Left renal cortex interstitium (tissue), 4 donors: Measurements from ENCODE around the gene STEEP1. TPM values are rescaled to one million over a fixed set of nuclear protein-coding genes. Genes with fewer than 3 reads are reported as not detected.
"Not testable (repeated sequence)": the region's sequence is repeated elsewhere in the genome, so short reads cannot be mapped to it uniquely, and the experiment has no call there.

Source experiments
- DNase-seq, 4 donors: peaks; one replicate each; pipeline ENCODE4 v3.0.0-alpha.2; 2013; ENCODE audit warnings: low read depth in 4 of 4, low spot score in 2 of 4, missing footprints in 1 of 4
- polyA plus RNA-seq, 4 donors: library from polyadenylated mRNA; unstranded; fragments of 120-200 nt; gene quantifications; one replicate each; pipeline ENCODE4 v1.2.1, GENCODE V29; 2013; ENCODE audit not compliant: insufficient read length in 4 of 4

The STEEP1 gene
- polyA plus RNA-seq, 4 donors: 28.6 to 37.0 (median 33.0) TPM

DNA sequence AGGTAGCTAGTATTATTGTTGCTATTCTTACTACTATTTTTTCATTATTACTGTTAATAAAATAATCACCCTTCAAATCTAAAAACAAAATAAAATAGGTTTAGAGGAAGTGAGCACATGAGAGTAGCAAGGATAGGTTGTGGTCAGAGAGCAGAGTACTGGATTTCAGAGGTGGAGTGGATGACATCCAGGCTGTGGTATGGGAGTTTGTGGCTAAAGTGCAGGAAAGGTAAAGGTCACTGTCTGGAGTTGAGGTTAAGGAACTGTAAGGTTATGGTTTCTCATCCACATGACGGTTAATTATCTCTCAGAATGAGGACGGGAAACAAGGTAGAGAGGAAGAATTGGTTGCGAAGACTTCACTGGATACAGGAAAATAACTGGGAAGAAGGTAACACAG is 27.7 kb downstream of the STEEP1 start:
- DNase-seq: no peak

- DNase-seq: no peak
Observed at GRCh38 chrX:119529345-119530276, 35.6 kb downstream of the STEEP1 start.

DNA sequence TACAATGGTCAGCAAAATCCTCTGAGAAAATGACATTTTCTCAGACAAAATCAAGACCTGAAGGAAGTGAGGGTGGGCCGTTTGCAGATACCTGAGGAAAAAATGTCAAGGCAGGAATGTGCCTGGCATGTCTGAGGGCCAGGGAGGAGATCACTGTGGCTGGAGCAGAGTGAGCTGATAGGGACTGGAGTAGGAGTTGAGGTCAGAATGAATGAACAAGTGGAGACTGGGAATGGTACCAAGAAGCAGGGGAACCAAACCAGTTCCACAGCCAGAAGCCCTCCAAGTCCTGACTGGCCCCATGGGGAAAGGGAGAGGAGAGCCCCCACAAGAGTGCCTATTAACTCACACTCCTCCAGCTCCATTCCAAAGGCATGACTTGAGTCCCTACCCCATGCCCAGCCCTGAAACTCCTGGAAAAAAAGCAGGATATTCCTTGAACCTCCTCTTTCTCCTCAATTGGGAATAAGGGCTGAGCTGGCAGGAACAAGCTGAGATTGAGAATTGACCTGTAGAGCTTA is 41.5 kb downstream of the STEEP1 start:
- no peak for DNase-seq

DNA sequence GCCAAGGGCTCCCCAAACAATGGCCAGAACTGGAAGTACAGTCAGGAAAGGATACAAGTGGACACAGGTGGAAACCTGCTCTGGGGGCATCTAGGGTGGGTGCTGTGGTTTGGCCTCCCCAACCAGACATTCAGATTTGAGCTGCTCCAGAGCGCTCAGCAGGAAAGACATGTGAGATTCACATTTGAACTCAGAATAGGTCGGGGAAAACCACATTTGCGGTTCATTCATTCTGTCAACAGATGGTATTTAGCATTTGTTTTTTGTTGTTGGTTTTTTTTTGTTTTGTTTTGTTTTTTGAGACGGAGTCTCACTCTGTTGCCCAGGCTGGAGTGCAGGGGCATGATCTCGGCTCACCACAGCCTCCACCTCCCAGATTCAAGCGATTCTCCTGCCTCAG is 44.0 kb downstream of the STEEP1 start:
- DNase-seq: no peak

DNA sequence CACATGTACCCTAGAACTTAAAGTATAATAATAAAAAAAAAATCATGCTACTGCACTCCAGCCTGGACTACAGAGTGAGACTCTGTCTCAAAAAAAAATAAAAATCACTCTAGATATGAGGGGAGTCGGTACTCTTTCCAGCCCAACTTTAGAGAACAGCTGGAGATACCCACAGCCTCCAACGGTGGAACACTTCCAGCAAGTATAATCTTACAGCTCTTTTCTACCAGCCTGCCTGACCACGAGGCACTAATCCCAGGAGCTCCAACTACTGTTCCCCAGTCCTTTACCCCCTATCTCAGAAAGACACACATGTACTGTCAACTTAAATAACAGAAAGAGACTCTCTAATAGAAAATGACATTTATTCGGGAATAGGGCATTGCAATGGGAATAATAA is 46.8 kb downstream of the STEEP1 start:
- DNase-seq: no peak

DNA sequence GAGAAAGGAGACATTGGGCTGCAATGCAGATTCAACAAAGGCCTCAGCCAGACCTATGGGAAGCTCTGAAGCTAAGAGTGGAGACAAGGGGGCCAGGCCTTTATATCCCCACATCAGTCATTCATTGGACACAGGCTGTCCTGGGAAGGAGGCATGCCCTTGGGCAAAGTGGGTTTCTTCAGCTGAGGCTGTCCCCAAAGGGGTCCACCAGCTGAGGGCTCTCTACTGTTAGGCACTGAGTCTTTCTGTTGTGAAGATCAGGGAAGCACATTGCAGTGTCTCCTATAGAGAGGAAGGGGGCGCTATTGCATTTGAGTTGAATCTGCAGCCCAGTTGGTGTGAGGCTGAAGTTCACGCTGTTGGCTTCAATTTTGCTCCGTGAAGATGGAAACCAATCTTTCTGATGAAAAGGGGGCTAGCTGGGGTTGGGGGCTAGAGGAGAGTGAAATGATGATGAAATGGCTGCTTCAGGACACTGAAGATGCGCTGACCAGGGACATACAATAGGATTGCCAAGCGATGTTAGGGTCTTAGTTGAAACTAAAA is 49.0 kb downstream of the STEEP1 start:
- peak in 1 of 4 donors; percentile 13 for DNase-seq

- DNase-seq: no peak
Observed at GRCh38 chrX:119512146-119512800, 52.9 kb downstream of the STEEP1 start.

- no peak for DNase-seq
Observed at GRCh38 chrX:119507206-119507605, 58.0 kb downstream of the STEEP1 start.

DNA sequence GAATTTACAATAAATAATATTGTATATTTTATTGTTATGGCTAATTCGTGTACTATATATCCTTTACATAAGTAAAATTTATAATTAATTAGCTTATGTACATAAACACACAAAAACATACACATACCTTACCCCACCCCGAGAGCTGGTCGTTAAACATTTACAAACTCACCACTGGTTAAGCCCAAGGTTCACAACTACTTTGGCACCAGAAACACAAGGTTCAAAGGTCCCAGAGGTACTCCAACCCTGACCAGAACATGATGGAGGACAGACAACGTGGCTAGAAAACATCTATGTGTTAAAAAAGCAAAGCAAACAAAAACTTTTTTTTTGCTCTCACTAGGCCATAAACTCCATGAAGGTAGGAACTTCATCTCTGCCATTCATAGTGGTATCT is 59.3 kb downstream of the STEEP1 start:
- no peak for DNase-seq

GRCh38 chrX:119505145-119505544 is 60.1 kb downstream of the STEEP1 start:
- DNase-seq: not testable (repeated sequence)

- no peak for DNase-seq
Observed at GRCh38 chrX:119503484-119503861, 61.7 kb downstream of the STEEP1 start.

DNA sequence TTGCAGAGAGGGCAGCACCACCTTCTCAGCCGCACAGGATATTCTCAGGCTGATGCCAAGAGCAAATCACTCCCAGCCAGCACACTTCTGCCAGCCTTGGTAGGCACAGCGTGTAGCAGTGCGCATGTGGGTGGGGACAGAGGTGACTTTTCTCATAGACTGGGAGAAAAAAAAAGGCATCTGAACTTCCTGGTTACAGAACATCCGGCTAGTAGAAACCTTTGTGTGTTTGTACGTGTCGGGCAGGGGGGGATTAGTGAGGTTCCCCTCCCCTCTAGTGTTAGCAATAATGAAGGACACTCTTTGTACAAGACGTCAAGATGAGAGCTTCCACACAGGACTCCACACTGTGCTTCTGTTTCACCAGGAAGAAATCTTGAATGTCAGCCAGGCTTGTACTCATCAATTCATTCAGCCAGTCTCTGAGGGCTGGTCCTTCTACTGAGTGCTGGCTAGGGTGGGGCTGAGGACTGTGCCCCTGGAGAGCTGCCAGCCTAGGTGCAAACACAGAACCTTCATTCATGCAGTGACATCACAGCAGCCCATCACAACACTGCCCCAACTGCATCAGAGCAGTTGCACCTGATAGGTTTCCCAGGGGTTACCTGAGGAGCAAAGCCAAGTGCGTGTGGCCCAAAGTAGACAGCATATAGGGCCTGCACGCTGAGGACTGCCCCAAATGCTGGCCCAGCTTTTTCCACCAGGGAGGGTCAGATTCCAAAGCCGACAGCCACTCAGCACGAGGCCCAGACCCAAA is 62.3 kb downstream of the STEEP1 start:
- no peak for DNase-seq

- DNase-seq: no peak
Observed at GRCh38 chrX:119501511-119502148, 63.6 kb downstream of the STEEP1 start.

GRCh38 chrX:119500061-119500800 is 65.0 kb downstream of the STEEP1 start:
- no peak for DNase-seq

DNA sequence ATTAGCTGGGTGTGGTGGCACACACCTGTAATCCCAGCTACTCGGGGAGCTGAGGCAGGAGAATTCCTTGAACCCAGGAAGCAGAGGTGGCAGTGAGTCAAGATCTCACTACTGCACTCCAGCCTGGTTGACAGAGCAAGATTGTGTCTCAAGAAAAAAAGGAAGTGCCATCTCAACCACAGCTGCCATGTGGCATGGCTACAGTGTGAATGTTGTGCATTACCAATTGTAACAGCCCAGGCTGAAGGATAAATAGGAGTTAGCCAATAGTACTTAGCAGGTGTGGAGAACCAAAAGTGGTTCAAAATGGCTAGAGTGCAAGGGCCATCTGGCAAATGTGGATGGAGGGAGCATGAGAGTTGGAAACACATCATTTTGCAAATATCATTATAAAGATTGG is 68.0 kb downstream of the STEEP1 start:
- DNase-seq: no peak

GRCh38 chrX:119495734-119496726 is 69.2 kb downstream of the STEEP1 start:
- DNase-seq: no peak

GRCh38 chrX:119493851-119494495 is 71.2 kb downstream of the STEEP1 start:
- not testable (repeated sequence) for DNase-seq

DNA sequence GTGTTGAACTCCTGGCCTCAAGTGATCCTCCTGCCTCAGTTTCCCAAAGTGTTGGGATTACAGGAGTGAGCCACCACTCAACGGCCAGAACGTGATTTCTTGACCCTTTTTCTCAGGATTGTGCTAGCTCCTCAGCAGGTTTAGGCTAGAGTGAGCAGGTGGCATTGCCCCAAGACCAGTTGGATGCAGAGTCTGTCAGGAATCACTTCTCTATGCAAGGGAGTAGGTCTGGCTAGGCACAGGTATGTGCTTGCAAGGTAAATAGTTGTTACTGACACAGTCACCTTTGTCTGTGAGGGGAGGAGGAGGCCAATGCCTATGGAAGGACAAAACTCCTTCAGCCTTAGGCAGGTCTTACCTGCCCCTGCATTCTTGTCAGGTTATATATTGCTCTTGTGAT is 72.7 kb downstream of the STEEP1 start:
- DNase-seq: no peak
